IMR-90 (cell line): Measurements from ENCODE around the gene CREB5. TPM values are rescaled to one million over a fixed set of nuclear protein-coding genes. Genes with fewer than 3 reads are reported as not detected.

Source experiments
- ATAC-seq: fragments of 200-7000 bp; cut with Tn5 transposase; 2 replicates; pipeline ENCODE4 v1.9.1; 2020; ENCODE audit warnings: low read depth, mild to moderate bottlenecking, moderate library complexity
- BruUV-seq: library from RNA; stranded (reverse); fragments of 400-500 nt; replicated peaks from 2 replicates; lab custom pipeline; 2021; lab: Mats Ljungman, UMichigan
- CTCF ChIA-PET: fragments of 300-600 bp; formaldehyde crosslinking; extraction: SDS; loops from one replicate; lab custom pipeline; 2021; ENCODE audit warnings: antibody characterized with exemption; lab: Yijun Ruan, JAX
- POLR2A ChIA-PET: fragments of 300-600 bp; sonication (Branson Sonifier 250); formaldehyde crosslinking; loops from one replicate; lab custom pipeline; 2022; ENCODE audit warnings: antibody characterized with exemption; ENCODE audit not compliant: unreplicated experiment; lab: Charles Lee
- DNase-seq: peaks from one replicate; pipeline ENCODE4 v3.0.0; 2013
- H2AFZ ChIP-seq: replicated peaks from 2 replicates; pipeline ENCODE3; 2013; ENCODE audit warnings: low read length, mild to moderate bottlenecking; ENCODE audit not compliant: poor library complexity
- H2AK5ac ChIP-seq: 2 replicates; pipeline ENCODE4 v1.6.1; 2013; ENCODE audit warnings: low read depth, low read length, inconsistent platforms
- H2AK9ac ChIP-seq: replicated peaks from 2 replicates; pipeline ENCODE3; 2013; ENCODE audit warnings: mild to moderate bottlenecking, low read depth, low read length, moderate library complexity; ENCODE audit not compliant: poor library complexity
- H2BK120ac ChIP-seq: 2 replicates; pipeline ENCODE4 v1.6.1; 2013; ENCODE audit warnings: low read depth, low read length, inconsistent platforms
- H2BK15ac ChIP-seq: 3 replicates; pipeline ENCODE4 v1.6.1; 2013; ENCODE audit warnings: low read depth, low read length, inconsistent platforms
- H2BK20ac ChIP-seq: 2 replicates; pipeline ENCODE4 v1.6.1; 2013; ENCODE audit warnings: low read depth, mild to moderate bottlenecking, inconsistent platforms, low read length, moderate library complexity
- H2BK5ac ChIP-seq: 2 replicates; pipeline ENCODE4 v1.6.1; 2013; ENCODE audit warnings: mild to moderate bottlenecking, low read depth, low read length, inconsistent platforms; ENCODE audit not compliant: poor library complexity, severe bottlenecking
- H3K14ac ChIP-seq: replicated peaks from 2 replicates; pipeline ENCODE4 v1.6.1; 2013; ENCODE audit warnings: low read depth, low read length, inconsistent platforms
- H3K18ac ChIP-seq: 2 replicates; pipeline ENCODE4 v1.6.1; 2013; ENCODE audit warnings: low read depth, low read length, control low read depth
- H3K23ac ChIP-seq: 2 replicates; pipeline ENCODE4 v1.6.1; 2013; ENCODE audit warnings: low read depth, low read length, inconsistent platforms
- H3K27ac ChIP-seq: 2 replicates; pipeline ENCODE4 v1.5.1; 2013; ENCODE audit warnings: mild to moderate bottlenecking, control low read depth, low read length; ENCODE audit not compliant: insufficient read depth
- H3K27me3 ChIP-seq: 2 replicates; pipeline ENCODE4 v1.6.1; 2013; ENCODE audit warnings: low read length; ENCODE audit not compliant: control insufficient read depth, insufficient read depth
- H3K36me3 ChIP-seq: 2 replicates; pipeline ENCODE4 v1.6.1; 2013; ENCODE audit warnings: low read length, mixed read lengths; ENCODE audit not compliant: control insufficient read depth, insufficient read depth
- H3K4ac ChIP-seq: 2 replicates; pipeline ENCODE4 v1.6.1; 2013; ENCODE audit warnings: low read depth, low read length, inconsistent platforms
- H3K4me1 ChIP-seq: 2 replicates; pipeline ENCODE4 v1.6.1; 2013; ENCODE audit warnings: low read length, mixed read lengths; ENCODE audit not compliant: control insufficient read depth, insufficient read depth
- H3K4me2 ChIP-seq: 2 replicates; pipeline ENCODE4 v1.6.1; 2013; ENCODE audit warnings: low read depth, mild to moderate bottlenecking, control low read depth, low read length, moderate library complexity
- H3K4me3 ChIP-seq: 2 replicates; pipeline ENCODE4 v1.5.1; 2013; ENCODE audit warnings: low read depth, mild to moderate bottlenecking, control low read depth, low read length, moderate library complexity; ENCODE audit not compliant: insufficient read depth
- H3K56ac ChIP-seq: 2 replicates; pipeline ENCODE4 v1.6.1; 2013; ENCODE audit warnings: low read length, inconsistent platforms; ENCODE audit not compliant: insufficient read depth; ENCODE audit errors: extremely low read depth
- H3K79me1 ChIP-seq, 2 experiments: 2 replicates each; pipeline ENCODE4 v1.6.1; 2013; ENCODE audit warnings: low read length in 2 of 2, inconsistent platforms in 1 of 2, low read depth in 1 of 2
- H3K9ac ChIP-seq: 2 replicates; pipeline ENCODE4 v1.6.1; 2013; ENCODE audit warnings: low read depth, low read length, control low read depth
- H3K9me1 ChIP-seq: 2 replicates; pipeline ENCODE4 v1.6.1; 2013; ENCODE audit warnings: low read length, inconsistent platforms; ENCODE audit not compliant: insufficient read depth
- H3K9me3 ChIP-seq: 2 replicates; pipeline ENCODE4 v1.6.1; 2013; ENCODE audit warnings: low read length; ENCODE audit not compliant: control insufficient read depth, insufficient read depth
- H4K20me1 ChIP-seq: 2 replicates; pipeline ENCODE4 v1.6.1; 2013; ENCODE audit warnings: low read length, inconsistent platforms; ENCODE audit not compliant: insufficient read depth
- H4K5ac ChIP-seq: 2 replicates; pipeline ENCODE4 v1.6.1; 2013; ENCODE audit warnings: mild to moderate bottlenecking, low read depth, low read length, control low read depth
- H4K8ac ChIP-seq, 2 experiments: 2 replicates each; pipeline ENCODE4 v1.6.1; 2013; ENCODE audit warnings: low read depth in 2 of 2, low read length in 2 of 2, control low read depth in 1 of 2, inconsistent platforms in 1 of 2
- H4K91ac ChIP-seq: 2 replicates; pipeline ENCODE4 v1.6.1; 2013; ENCODE audit warnings: low read depth, low read length, inconsistent platforms; ENCODE audit not compliant: insufficient read depth
- BHLHE40 ChIP-seq: fragments of 150-350 bp; IDR thresholded peaks from 2 replicates; pipeline ENCODE4 v1.6.1; 2016; ENCODE audit warnings: mild to moderate bottlenecking, low read depth, low read length
- MXI1 ChIP-seq: IDR thresholded peaks from 2 replicates; pipeline ENCODE4 v1.6.1; 2012; ENCODE audit warnings: low read depth, mild to moderate bottlenecking, low read length, moderate library complexity, borderline replicate concordance
- POLR2A ChIP-seq: IDR thresholded peaks from 2 replicates; pipeline ENCODE4 v1.6.1; 2012; ENCODE audit warnings: mild to moderate bottlenecking, low read depth, low read length
- RAD21 ChIP-seq: IDR thresholded peaks from 2 replicates; pipeline ENCODE4 v1.6.1; 2012; ENCODE audit warnings: low read length, improper control_type of control experiment
- SMC3 ChIP-seq: fragments of 150-350 bp; IDR thresholded peaks from 2 replicates; pipeline ENCODE4 v1.6.1; 2016; ENCODE audit warnings: low read depth, mild to moderate bottlenecking, antibody characterized with exemption, low read length, moderate library complexity
- WGBS, 2 experiments: methylation state at CpG; one replicate each; pipeline versions ENCODE4 v1.1.5 to v1.1.7; 2013; ENCODE audit warnings: missing lambda C conversion rate in 2 of 2; ENCODE audit not compliant: insufficient read length in 1 of 2; ENCODE audit errors: extremely low coverage in 2 of 2; 5-methylcytosine and 5-hydroxymethylcytosine counted together
- dilution Hi-C: fragments of 300-500 bp; cut with HindIII; formaldehyde crosslinking; loops from one replicate; pipeline ENCODE4 v1.14.3; 2018; ENCODE audit warnings: low sequenced_read_pairs; ENCODE audit not compliant: unreplicated experiment
- in situ Hi-C: fragments of 300-500 bp; cut with MboI; formaldehyde crosslinking; loops from 3 replicates; pipeline ENCODE4 v1.14.3; 2019; ENCODE audit warnings: low sequenced_read_pairs, inconsistent platforms, mixed read lengths
- intact Hi-C: fragments of 100-400 bp; cut with micrococcal nuclease; formaldehyde crosslinking; loops from 2 replicates; pipeline ENCODE4 v1.10.0; 2022
- polyA plus RNA-seq, 3 experiments: library from polyadenylated mRNA; depleted of rRNA; stranded (reverse); fragments of >200 nt; gene quantifications; 2 replicates each; pipeline ENCODE4 v1.2.3, GENCODE V29; 2012; ENCODE audit warnings: low replicate concordance in 1 of 3
- total RNA-seq: library from RNA; depleted of rRNA; stranded (reverse); fragments of >200 nt; gene quantifications from 2 replicates; pipeline ENCODE4 v1.2.3, GENCODE V29; 2012
- TF ChIP-seq, protein P1 (sequence below): conservative IDR thresholded peaks from 2 replicates; pipeline ENCODE4 v1.5.1; 2012; ENCODE audit warnings: mild to moderate bottlenecking, low read depth, low read length, improper control_type of control experiment
- TF ChIP-seq, protein P2 (sequence below): fragments of 150-350 bp; IDR thresholded peaks from 2 replicates; pipeline ENCODE4 v1.6.1; 2016; ENCODE audit warnings: low read depth, mild to moderate bottlenecking, low read length, moderate library complexity, borderline replicate concordance
- TF ChIP-seq, protein P3 (sequence below): fragments of 150-350 bp; IDR thresholded peaks from 2 replicates; pipeline ENCODE4 v1.6.1; 2017; ENCODE audit warnings: mild to moderate bottlenecking, antibody characterized with exemption, low read length, low read depth

The CREB5 gene
- total and polyA plus RNA-seq, 2 of the 4 experiments (the other 2 are of a cell fraction): 7.3 to 13.1 TPM

DNA sequence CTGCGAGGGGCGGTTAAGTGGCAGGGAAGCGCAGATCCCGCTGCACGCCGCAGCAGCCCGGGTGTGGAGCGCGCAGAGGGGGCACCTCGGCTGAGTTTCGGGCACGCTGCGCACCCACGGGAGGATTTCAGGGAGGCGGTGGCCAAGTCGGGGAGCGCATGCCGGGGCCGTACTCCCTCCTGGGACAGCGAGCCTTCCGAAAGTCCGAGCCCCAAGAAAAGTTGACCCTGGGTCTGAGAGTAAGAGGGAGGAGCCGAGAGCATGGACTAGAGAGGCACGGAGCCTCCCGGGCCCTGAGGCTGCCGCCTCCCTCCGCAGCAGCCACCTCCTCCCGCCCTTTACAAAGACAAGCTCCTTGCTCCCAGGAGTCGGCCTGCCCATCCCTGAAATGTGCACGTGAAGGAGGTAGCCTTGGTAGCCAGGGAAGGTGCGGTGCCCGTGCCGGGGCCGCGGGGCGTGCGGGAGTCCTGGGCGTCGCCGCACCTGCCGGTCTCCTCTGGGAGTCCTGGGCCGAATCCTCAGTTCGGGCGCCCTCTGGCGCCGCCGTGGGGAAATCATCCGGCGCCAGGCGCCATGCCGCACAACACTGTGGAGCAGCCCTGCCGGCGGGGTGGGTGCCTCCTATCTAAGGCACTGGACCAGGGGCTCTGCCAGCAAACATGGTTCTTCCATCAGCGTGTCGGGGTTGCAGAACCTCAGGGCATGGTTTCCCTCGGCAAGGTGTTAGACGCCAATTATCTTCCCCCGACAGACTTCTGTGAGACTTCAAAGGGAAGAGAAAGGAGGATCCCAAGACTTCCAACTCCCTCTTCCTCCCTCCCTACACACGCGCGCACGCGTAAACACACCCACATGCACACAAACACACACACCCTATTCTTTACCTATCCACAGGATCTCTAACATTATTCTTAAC is 441.8 kb downstream of the CREB5 start:
- ATAC-seq (peak; percentile 78), DNase-seq (peak; percentile 46)
- ChIA-PET POLR2A (no interaction called here), CTCF (interaction anchor here (0.6 to 1.4 kb wide), 3 partner anchors 9 to 218 kb away, joined by 3 to 4 read pairs (median 3); no protein-coding TSS in a partner anchor)
- no peak overlapping the region for H3K18ac ChIP-seq
- H4K91ac ChIP-seq: peak overlapping the region; percentile 44
- no peak overlapping the region for H2BK5ac ChIP-seq
- dilution Hi-C loops: no loop called here
- peaks cover 9% of the 10 kb centered on the region for H3K4me1 ChIP-seq
- H3K27me3 ChIP-seq: peaks cover 17% of the 10 kb centered on the region
- no peaks in the 10 kb centered on the region for H3K36me3 ChIP-seq
- peak overlapping the region; percentile 94 for H2BK15ac ChIP-seq
- 3% methylated on average over 22 of the region's 63 CpGs; no CpG with 5 or more reads in 1 of the 2 experiments for WGBS, 2 experiments
- peak overlapping the region; percentile 48 to 73; a peak in 3 of 4 replicates for H4K8ac ChIP-seq
- H3K23ac ChIP-seq: no peak overlapping the region
- H2AK5ac ChIP-seq: peak overlapping the region; percentile 77; the same call in 1 of the 2 replicates
- peak overlapping the region; percentile 93 for H2AFZ ChIP-seq
- intact Hi-C loops: loop anchor here (1.0 to 10.0 kb wide), 5 partner anchors 168 to 1659 kb away; partner anchors contain the start of gene CREB5
- peak overlapping the region; percentile 67; the same call in 1 of the 2 replicates for H2BK20ac ChIP-seq
- peak overlapping the region; percentile 30; the same call in 1 of the 2 replicates for H2BK120ac ChIP-seq
- H3K4me2 ChIP-seq: peak overlapping the region; percentile 93
- BruUV-seq: no TSS peak
- peak overlapping the region; percentile 28; the same call in 1 of the 2 replicates for H3K4ac ChIP-seq
- peaks cover 6% of the 10 kb centered on the region; the same call in 1 of the 2 replicates for H3K9me1 ChIP-seq
- no peaks in the 10 kb centered on the region for H4K20me1 ChIP-seq
- peak overlapping the region; percentile 41 for H3K4me3 ChIP-seq
- no peaks in the 10 kb centered on the region for H3K79me1 ChIP-seq
- H2AK9ac ChIP-seq: peak overlapping the region; percentile 23
- no peaks in the 10 kb centered on the region for H3K9me3 ChIP-seq
- no peak overlapping the region for H3K27ac ChIP-seq
- H4K5ac ChIP-seq: no peak overlapping the region
- TF ChIP-seq RAD21: peak; percentile 71
- TF ChIP-seq, protein P1, sequence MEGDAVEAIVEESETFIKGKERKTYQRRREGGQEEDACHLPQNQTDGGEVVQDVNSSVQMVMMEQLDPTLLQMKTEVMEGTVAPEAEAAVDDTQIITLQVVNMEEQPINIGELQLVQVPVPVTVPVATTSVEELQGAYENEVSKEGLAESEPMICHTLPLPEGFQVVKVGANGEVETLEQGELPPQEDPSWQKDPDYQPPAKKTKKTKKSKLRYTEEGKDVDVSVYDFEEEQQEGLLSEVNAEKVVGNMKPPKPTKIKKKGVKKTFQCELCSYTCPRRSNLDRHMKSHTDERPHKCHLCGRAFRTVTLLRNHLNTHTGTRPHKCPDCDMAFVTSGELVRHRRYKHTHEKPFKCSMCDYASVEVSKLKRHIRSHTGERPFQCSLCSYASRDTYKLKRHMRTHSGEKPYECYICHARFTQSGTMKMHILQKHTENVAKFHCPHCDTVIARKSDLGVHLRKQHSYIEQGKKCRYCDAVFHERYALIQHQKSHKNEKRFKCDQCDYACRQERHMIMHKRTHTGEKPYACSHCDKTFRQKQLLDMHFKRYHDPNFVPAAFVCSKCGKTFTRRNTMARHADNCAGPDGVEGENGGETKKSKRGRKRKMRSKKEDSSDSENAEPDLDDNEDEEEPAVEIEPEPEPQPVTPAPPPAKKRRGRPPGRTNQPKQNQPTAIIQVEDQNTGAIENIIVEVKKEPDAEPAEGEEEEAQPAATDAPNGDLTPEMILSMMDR: peak; percentile 73
- TF ChIP-seq, protein P2, sequence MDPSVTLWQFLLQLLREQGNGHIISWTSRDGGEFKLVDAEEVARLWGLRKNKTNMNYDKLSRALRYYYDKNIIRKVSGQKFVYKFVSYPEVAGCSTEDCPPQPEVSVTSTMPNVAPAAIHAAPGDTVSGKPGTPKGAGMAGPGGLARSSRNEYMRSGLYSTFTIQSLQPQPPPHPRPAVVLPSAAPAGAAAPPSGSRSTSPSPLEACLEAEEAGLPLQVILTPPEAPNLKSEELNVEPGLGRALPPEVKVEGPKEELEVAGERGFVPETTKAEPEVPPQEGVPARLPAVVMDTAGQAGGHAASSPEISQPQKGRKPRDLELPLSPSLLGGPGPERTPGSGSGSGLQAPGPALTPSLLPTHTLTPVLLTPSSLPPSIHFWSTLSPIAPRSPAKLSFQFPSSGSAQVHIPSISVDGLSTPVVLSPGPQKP: no peak
- 0 out of 2 replicates have a peak, but pooled peaks have one; percentile 8 for TF ChIP-seq MXI1
- TF ChIP-seq, protein P3, sequence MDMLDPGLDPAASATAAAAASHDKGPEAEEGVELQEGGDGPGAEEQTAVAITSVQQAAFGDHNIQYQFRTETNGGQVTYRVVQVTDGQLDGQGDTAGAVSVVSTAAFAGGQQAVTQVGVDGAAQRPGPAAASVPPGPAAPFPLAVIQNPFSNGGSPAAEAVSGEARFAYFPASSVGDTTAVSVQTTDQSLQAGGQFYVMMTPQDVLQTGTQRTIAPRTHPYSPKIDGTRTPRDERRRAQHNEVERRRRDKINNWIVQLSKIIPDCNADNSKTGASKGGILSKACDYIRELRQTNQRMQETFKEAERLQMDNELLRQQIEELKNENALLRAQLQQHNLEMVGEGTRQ: no peak
- TF ChIP-seq POLR2A: no peak
- TF ChIP-seq SMC3: peak; percentile 60
- TF ChIP-seq BHLHE40: peak; percentile 17; the same call in 1 of the 2 replicates
- no peak overlapping the region for H3K14ac ChIP-seq
- no peak overlapping the region for H3K9ac ChIP-seq
- no peak overlapping the region for H3K56ac ChIP-seq
- in situ Hi-C loops: loop anchor here (10.0 kb wide), 2 partner anchors 459 to 559 kb away; no protein-coding TSS in a partner anchor
